NOMO-1 (cell line): Measurements from ENCODE around the gene GET4.
"Not testable (repeated sequence)": the region's sequence is repeated elsewhere in the genome, so short reads cannot be mapped to it uniquely, and the experiment has no call there.

ENCODE experiments used
- DNase-seq, 2 experiments: peaks; one replicate each; lab custom pipeline; 2025; ENCODE audit not compliant: unreplicated experiment in 2 of 2; lab: John Stamatoyannopoulos, UW

Gene GET4

GRCh38 chr7:845091-845490 is 31.3 kb upstream of the GET4 start:
- DNase-seq = no peak

DNA sequence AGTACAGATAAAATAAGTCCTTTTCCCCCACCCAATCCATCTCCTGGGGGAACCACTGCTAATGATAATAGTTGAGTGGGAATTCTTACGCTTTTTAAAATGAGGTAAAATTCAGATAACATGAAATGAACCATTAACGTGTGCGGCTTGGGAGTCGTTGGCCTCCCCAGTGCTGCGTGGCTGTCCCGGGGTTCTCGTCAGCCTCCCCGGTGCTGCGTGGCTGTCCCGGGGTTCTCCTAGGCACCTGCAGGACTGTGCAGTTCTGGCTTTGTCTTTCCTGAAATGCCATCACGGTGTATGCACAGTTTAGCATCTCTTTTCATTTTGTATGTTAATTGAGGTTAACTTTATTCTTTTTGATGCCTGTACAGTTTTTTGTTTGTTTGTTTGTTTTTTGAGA is 30.6 kb upstream of the GET4 start:
- DNase-seq = no peak

DNA sequence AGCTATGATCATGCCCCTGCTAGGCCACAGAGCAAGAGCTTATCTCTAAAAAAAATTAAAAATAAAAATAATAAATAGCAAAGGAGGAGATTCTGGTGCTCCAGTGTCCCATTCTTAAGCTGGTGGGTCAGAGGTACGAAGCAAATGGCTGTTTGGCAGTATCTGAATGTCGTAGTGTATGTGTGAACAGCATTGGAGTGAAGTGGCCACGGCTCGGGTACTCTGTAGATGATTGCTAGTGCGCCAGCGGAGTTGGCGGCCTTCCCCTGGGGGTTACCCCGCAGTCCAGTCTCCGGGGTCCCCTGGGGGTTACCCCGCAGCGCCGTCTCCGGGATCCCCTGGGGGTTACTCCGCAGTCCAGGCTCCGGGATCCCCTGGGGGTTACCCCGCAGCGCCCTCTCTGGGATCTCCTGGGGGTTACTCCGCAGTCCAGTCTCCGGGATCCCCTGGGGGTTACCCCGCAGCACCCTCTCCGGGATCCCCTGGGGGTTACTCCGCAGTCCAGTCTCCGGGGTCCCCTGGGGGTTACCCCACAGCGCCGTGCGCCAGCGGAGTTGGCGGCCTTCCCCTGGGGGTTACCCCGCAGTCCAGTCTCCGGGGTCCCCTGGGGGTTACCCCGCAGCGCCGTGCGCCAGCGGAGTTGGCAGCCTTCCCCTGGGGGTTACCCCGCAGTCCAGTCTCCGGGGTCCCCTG is 29.2 kb upstream of the GET4 start:
- DNase-seq = not testable (repeated sequence)

DNA sequence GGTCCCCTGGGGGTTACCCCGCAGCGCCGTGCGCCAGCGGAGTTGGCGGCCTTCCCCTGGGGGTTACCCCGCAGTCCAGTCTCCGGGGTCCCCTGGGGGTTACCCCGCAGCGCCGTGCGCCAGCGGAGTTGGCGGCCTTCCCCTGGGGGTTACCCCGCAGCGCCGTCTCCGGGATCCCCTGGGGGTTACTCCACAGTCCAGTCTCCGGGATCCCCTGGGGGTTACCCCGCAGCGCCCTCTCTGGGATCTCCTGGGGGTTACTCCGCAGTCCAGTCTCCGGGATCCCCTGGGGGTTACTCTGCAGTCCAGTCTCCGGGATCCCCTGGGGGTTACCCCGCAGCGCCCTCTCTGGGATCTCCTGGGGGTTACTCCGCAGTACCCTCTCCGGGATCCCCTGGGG is 28.6 kb upstream of the GET4 start:
- DNase-seq = not testable (repeated sequence)

- no peak for DNase-seq
Observed at GRCh38 chr7:849145-849544, 27.2 kb upstream of the GET4 start.

GRCh38 chr7:849781-850180 is 26.6 kb upstream of the GET4 start:
- DNase-seq = no peak

DNA sequence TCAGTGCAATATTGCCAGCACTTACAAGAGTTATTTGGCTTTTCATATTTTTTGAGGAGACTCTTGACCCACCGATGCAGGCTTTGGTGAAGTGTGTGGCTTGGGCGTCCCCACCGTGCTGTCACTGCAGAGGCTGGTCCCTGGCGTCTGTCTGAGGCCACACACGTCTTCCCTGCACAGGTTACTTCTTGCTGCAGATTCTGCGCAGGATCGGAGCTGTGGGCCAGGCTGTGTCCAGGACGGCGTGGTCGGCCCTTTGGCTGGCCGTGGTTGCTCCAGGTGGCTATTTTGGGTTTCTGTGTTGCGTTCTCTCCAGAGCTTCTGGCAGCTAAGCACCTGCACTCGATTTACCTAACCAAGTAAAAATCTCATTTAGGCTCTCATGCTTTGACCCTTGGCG is 25.1 kb upstream of the GET4 start:
- DNase-seq = no peak

- DNase-seq = no peak
Observed at GRCh38 chr7:853366-854117, 22.8 kb upstream of the GET4 start.

DNA sequence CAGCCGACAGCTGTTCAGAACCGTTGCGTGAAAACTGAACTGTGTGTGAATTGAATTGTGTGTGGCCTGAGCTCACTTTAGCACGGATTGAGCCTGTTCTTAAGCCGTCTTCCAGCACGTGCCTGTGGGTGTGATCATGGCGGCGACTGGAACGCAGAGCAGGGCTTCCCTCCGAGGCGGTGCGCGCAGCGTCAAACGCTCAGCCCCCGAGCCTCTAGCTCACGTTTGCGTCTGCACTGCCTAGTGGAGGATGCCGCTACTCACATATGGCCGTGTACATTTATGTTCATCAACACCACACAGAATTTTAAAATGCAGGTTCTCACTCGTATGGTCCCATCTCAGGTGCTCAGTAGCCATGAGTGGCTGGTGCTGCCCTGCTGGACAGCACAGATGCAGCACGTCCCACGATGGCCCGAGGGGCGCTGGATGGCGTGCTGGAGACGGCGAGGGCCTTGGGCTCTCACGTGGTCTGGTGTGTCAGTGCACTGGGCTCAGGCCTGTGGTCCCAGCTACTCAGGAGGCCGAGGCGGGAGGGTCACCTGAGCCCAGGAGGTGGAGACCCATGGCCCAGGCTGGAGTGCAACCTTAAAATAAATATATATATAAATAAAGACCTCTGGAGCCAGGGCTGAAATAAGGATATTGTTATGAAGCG is 22.1 kb upstream of the GET4 start:
- DNase-seq = no peak

DNA sequence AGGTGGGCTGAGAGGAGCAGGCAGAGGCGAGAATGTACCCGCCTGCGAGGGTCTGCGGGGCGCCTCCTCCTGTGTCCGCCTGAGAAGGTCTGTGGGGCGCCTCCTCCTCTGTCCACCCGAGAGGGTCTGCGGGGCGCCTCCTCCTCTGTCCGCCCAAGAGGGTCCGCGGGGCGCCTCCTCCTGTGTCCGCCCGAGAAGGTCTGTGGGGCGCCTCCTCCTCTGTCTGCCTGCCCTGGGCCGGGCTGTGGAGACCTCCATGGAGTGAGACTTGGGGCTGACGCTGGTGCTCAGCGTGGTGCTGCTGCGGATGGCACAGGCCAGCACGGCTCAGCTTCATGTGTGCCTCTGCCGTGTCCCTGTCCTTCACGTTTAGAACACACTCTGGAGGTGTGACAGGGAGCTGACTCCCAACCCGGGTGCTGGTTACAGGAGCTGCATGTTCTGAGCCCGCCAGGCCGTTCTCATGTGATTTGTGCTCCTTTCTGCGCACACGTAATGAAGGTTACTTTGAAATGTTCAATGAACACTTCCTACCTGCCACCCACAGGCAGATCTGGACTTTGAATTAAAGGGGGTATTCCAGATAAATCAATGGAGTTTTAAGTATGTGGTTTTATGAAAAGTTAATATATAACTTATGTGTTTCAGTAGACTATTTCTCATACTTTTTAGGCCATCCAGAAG is 20.5 kb upstream of the GET4 start:
- no peak for DNase-seq

DNA sequence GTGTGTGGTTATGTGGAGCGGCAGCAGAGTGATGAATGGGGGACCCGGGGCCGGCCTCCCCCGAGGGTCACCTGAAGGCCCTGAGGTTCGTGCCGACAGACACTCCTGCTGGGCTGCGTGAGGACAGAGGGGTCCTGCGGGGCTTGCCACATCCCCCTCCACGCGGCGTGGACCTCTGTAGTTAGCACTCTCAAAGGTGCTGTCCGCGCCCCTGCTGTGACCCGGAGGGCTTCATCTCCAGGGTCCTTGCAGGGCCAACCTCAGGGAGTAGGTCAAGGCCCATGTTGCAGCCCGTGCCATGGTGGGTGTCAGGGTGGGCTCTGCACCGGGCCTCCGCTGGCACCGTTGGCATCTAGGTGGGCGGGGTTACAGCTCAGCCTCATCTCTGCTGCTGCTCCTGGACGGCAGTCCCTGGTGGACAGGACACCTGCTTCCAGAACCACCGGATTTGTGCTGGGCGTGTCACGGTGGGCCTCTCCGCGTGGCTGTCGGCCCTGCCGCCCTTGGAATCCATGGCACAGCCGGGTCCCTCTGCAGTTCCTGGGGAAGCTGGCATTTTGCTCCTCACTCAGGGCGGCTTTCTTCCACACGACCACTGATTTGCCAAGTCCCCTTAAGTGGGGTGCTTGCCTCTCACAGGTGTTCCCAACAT is 19.8 kb upstream of the GET4 start:
- no peak for DNase-seq

DNA sequence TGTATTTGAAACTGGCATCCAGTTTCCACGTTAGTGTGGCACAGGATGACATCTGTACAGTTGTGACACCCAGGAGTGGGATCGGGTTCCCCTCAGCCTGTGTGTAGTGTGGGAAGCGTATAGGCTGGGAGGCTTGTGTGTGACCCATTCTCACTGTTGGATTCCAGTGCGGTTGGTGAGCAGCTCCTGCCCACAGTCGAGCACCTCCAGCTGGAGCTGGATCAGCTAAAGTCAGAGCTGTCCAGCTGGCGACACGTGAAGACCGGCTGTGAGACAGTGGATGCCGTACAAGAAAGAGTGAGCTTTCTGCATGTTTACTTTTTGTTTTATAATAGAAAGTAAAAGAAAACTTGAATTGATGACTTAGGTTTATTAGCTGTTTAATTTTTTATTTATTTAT is 18.7 kb upstream of the GET4 start:
- no peak for DNase-seq

- DNase-seq = no peak
Observed at GRCh38 chr7:859359-860030, 16.9 kb upstream of the GET4 start.

DNA sequence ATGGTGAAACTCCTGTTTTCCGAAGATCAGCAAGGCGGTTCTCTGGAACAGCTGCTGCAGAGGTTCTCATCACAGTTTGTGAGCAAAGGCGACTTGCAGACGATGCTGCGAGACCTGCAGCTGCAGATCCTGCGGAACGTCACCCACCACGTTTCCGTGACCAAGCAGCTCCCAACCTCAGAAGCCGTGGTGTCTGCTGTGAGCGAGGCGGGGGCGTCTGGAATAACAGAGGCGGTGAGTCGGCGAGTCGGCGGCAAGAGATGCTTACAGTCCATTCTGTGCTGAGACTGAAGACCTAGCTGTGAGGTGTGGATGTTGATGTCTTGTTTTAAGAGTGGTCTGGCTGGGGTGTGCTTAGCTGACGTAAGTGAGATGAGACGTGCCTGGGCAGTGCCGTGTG is 16.2 kb upstream of the GET4 start:
- DNase-seq = no peak

GRCh38 chr7:861222-861621 is 15.1 kb upstream of the GET4 start:
- DNase-seq = no peak

DNA sequence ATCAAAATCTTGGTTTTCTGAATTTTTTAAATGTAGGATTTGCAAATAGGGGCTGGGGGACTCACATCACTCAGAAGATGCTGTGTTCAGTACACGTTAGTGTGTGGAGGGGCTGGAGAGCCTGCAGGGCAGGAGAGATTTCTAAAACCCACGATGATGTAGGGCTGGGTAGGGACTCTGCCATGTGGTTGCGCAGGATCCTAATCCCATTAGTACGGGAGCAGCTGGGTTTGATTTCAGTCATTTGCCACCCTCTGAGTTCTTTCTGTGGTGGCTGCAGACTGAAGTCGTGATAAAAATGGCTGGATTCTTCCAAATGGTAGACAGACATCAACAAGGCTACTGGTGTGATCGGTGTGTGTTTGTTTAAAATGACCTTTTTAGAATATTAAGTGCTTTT is 14.2 kb upstream of the GET4 start:
- no peak for DNase-seq

- DNase-seq = no peak
Observed at GRCh38 chr7:863106-863505, 13.2 kb upstream of the GET4 start.

GRCh38 chr7:865921-866320 is 10.4 kb upstream of the GET4 start:
- no peak for DNase-seq

- no peak for DNase-seq
Observed at GRCh38 chr7:867001-867405, 9.4 kb upstream of the GET4 start.

- DNase-seq = no peak
Observed at GRCh38 chr7:867406-868188, 8.8 kb upstream of the GET4 start.
